Activated naive CD4-positive, alpha-beta T cell treated with anti-CD3 and anti-CD28 coated beads, Interleukin-2, amount 10 ng/mL, durations not matched to agents 7 days and 5 days (primary cell): ENCODE data around the gene MVB12A.

Source experiments
- CTCF ChIA-PET: fragments of 350-600 bp; sonication (Branson Sonifier 250); formaldehyde crosslinking; loops from one replicate; lab custom pipeline; 2021; ENCODE audit warnings: antibody characterized with exemption; lab: Charles Lee
- DNase-seq: peaks from one replicate; pipeline ENCODE4 v3.0.0-alpha.2; 2020
- H3K27ac Mint-ChIP-seq: one replicate; pipeline ENCODE4 v1.8.0; 2021; ENCODE audit warnings: mild to moderate bottlenecking, moderate library complexity, mixed read lengths
- H3K27me3 Mint-ChIP-seq: one replicate; pipeline ENCODE4 v1.8.0; 2021; ENCODE audit warnings: mild to moderate bottlenecking, mixed read lengths
- H3K36me3 Mint-ChIP-seq: one replicate; pipeline ENCODE4 v1.8.0; 2021; ENCODE audit warnings: mixed read lengths
- H3K4me1 Mint-ChIP-seq: one replicate; pipeline ENCODE4 v1.8.0; 2021; ENCODE audit warnings: mixed read lengths
- H3K4me3 Mint-ChIP-seq: one replicate; pipeline ENCODE4 v1.8.0; 2021; ENCODE audit warnings: mild to moderate bottlenecking, moderate library complexity, mixed read lengths
- H3K9me3 Mint-ChIP-seq: one replicate; pipeline ENCODE4 v1.8.0; 2021; ENCODE audit warnings: mixed read lengths

Gene MVB12A

DNA sequence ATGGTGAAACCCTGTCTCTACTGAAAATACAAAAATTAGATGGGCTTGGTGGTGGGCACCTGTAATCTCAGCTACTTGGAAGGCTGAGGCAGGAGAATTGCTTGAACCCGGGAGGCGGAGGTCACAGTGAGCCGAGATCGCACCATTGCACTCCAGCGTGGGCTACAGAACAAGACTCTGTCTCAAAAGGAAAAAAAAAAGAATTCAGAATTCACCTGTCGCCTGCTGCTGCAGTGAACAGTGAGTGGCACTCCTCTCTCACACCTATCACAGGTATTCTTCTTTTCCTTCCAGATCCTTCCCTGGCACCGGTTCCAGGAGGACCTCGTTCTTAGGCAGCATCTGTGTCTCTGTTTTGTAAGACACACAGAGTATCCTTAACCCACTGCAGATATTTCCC is 5.8 kb upstream of the MVB12A start:
- Mint-ChIP-seq H3K9me3 (no peaks in the 10 kb centered on the region), H3K4me1 (peaks cover 29% of the 10 kb centered on the region), H3K36me3 (peaks cover 35% of the 10 kb centered on the region), H3K27ac (no peak overlapping the region), H3K27me3 (no peaks in the 10 kb centered on the region), H3K4me3 (no peak overlapping the region)
- CTCF ChIA-PET, result no interaction called here
- DNase-seq, result no peak

DNA sequence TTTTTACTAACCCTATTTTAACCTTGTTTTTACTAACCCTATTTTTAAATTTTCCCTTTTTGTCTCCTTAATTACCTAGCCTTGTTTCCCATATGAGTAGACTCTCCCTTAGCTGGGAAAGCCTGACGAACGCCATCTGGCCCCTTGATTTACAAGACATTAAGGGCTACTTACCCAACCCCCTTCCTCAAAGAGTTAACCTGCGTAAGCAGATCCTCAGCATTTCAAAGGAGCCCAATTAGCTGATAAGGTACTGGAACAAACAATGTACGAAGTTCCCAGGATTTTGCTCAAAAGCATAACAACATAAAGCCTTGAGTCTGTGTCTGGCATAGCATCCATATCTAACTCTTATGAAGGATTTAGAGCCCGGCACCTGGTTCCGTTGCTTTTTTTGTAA is 4.7 kb upstream of the MVB12A start:
- Mint-ChIP-seq H3K4me3 (no peak overlapping the region), H3K4me1 (peaks cover 32% of the 10 kb centered on the region), H3K36me3 (peaks cover 35% of the 10 kb centered on the region), H3K9me3 (no peaks in the 10 kb centered on the region), H3K27ac (peak overlapping the region; percentile 33), H3K27me3 (no peaks in the 10 kb centered on the region)
- CTCF ChIA-PET, result no interaction called here
- DNase-seq, result no peak

DNA sequence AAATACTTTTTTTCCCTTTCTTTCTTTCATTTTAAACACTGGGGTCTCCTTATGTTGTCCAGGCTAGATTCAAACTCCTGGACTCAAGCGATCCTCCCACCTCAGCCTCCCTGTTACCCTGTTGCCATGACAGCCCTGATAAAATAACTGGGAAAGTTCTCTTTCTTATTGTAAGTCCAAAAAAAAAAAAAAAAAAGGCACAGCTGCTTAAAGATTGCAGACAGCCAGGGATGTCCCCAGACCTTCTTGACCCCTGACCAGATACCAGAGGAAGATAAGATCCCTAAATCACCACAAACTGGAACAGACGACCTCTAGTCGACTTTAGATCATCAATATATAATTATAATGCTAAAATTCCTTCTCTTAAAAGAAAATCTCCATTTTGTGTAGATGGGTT is 1.1 kb upstream of the MVB12A start:
- peak overlapping the region; percentile 91 for H3K27ac Mint-ChIP-seq
- H3K4me1 Mint-ChIP-seq, result peaks cover 28% of the 10 kb centered on the region
- CTCF ChIA-PET, result interaction anchor here (0.9 kb wide), 1 partner anchor 77 kb away, joined by 4 read pairs; no protein-coding TSS in a partner anchor
- no peaks in the 10 kb centered on the region for H3K9me3 Mint-ChIP-seq
- peak overlapping the region; percentile 90 for H3K4me3 Mint-ChIP-seq
- H3K36me3 Mint-ChIP-seq, result peaks cover 29% of the 10 kb centered on the region
- DNase-seq, result no peak
- H3K27me3 Mint-ChIP-seq, result no peaks in the 10 kb centered on the region

DNA sequence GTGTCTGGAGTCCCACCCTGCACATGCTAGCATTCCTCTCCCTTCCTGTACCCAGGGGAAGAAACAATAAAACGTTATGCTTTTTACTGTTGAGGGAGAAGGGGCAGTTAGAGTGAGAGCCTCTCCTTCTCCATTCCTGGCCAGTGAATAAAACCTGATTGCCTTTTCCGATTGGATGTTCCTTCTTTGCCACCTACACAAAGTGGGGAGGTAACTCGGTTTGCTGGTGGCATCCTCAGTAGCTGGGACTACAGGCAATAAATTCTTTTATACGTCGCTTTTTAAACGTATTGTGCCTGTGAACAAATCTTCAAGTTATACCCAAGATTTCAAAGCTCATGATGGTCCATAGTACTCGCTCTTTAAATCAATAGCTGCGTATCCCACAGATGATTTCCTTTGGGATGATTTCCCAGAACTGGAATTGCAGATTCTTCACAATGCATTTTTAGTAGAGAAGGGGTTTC is 660 bp upstream of the MVB12A start:
- H3K9me3 Mint-ChIP-seq, result no peaks in the 10 kb centered on the region
- CTCF ChIA-PET, result interaction anchor here (0.9 to 1.1 kb wide), 5 partner anchors 11 to 77 kb away, joined by 3 to 4 read pairs (median 4); partner anchors contain the start of gene BST2
- no peak for DNase-seq
- peaks cover 30% of the 10 kb centered on the region for H3K36me3 Mint-ChIP-seq
- H3K4me1 Mint-ChIP-seq, result peaks cover 30% of the 10 kb centered on the region
- H3K27me3 Mint-ChIP-seq, result no peaks in the 10 kb centered on the region
- peak overlapping the region; percentile 90 for H3K4me3 Mint-ChIP-seq
- H3K27ac Mint-ChIP-seq, result peak overlapping the region; percentile 91

DNA sequence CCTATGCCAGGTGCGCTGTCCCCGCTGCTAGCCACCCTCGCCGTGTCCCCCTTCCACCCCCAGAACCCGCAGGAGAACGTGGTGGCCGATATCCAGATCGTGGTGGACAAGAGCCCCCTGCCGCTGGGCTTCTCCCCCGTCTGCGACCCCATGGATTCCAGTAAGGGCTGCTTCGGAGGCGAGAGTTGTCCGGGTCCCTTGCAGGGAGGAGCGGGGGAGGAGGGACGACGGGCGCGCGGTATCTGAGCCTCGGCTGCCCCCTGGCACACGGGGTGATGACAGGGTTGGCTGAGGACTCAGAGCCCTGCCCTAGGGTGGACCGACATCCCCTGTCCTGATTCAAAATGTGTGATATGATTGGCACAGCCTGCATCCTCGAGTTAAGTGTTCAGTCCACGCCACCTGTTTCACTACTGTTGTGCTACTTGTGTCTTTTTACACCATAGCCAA is 653 bp downstream of the MVB12A start:
- peak; percentile 47 for DNase-seq
- CTCF ChIA-PET, result interaction anchor here (1.0 to 1.1 kb wide), 2 partner anchors 10 to 17 kb away, joined by 3 to 4 read pairs; no protein-coding TSS in a partner anchor
- Mint-ChIP-seq H3K27ac (peak overlapping the region; percentile 85), H3K27me3 (no peaks in the 10 kb centered on the region), H3K4me1 (peaks cover 36% of the 10 kb centered on the region), H3K4me3 (peak overlapping the region; percentile 90), H3K9me3 (no peaks in the 10 kb centered on the region), H3K36me3 (peaks cover 22% of the 10 kb centered on the region)

DNA sequence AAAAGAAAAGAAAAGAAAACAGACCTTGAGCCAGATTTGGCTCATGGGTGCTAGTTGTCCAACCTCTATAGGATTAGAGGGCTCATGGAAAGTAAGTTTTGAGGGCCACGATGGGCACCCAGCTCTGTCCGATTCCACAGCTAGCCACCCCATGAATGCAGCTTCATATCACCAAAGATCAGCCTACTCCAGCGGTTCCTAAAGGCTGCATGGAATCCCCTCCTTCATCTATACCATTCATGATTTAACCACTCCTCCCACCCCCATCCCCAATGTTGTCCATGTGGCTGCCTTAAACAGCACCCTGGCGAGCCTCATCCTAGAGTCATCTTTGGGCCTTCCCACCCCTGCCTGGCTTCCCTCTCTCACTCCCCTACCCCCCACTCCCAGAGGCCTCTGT is 2.1 kb downstream of the MVB12A start:
- H3K27ac Mint-ChIP-seq, result no peak overlapping the region
- no peak overlapping the region for H3K4me3 Mint-ChIP-seq
- peaks cover 34% of the 10 kb centered on the region for H3K4me1 Mint-ChIP-seq
- H3K9me3 Mint-ChIP-seq, result no peaks in the 10 kb centered on the region
- H3K36me3 Mint-ChIP-seq, result peaks cover 17% of the 10 kb centered on the region
- no peaks in the 10 kb centered on the region for H3K27me3 Mint-ChIP-seq
- no peak for DNase-seq
- CTCF ChIA-PET, result interaction anchor here (0.9 kb wide), 1 partner anchor 43 kb away, joined by 3 read pairs; no protein-coding TSS in a partner anchor

DNA sequence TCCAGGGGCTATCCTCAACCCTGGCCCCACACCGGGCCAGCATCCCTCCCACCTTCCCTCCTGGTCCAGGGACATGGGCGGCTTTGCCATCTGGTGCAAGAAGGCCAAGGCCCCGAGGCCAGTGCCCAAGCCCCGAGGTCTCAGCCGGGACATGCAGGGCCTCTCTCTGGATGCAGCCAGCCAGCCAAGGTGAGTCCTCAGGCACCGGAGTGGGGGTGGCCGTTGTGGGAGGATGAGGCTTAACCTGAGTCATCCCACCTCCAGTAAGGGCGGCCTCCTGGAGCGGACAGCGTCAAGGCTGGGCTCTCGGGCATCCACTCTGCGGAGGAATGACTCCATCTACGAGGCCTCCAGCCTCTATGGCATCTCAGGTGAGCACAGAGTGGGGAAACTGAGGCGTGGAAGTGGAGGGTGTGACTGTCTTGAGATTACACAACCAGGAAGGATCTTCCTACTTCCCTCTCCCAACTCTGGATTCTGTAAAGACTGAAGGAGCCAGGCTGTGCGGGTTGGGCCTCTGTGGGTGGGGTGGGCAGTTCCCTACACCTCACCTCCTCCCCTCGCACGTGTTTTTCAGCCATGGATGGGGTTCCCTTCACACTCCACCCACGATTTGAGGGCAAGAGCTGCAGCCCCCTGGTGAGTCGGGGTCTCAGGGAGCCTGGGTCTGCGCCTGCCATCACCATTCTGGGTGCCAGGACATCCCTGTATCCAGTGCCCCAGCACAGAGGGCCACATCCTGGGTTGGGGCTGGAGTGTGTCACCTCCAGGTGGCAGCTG is 3.8 kb downstream of the MVB12A start:
- H3K27me3 Mint-ChIP-seq, result no peaks in the 10 kb centered on the region
- H3K4me3 Mint-ChIP-seq, result no peak overlapping the region
- no peaks in the 10 kb centered on the region for H3K9me3 Mint-ChIP-seq
- CTCF ChIA-PET, result no interaction called here
- peaks cover 12% of the 10 kb centered on the region for H3K36me3 Mint-ChIP-seq
- no peak for DNase-seq
- no peak overlapping the region for H3K27ac Mint-ChIP-seq
- peaks cover 33% of the 10 kb centered on the region for H3K4me1 Mint-ChIP-seq

DNA sequence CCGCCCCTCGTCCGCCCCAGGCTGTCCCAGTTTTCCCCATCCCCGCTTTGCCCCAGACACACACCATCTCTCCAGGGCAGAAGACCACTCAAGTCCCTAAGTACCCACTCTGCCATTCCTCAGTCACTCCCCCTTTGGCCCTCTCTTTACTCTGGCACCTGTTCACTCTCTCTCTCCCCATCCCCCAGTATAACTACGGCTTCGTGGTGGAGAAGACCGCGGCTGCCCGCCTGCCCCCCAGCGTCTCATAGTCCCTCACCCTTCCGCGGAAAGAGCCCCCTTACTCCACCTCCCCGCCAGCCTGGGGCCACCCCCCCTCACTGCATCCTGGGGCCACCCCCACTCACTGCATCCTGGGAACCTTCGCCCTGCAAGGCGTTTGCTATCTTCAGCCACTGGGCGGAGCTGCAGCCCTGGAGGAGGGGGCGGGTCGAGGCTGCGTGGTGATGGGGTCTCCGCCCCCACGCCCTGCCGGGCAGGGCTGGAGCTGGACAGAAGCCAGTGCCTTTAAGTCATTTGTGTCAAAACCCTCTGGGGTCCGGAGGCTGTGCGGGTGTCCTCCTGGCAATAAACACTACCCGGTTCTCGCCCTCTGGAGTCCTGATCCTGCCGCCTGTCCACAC is 5.0 kb downstream of the MVB12A start:
- Mint-ChIP-seq H3K27me3 (no peaks in the 10 kb centered on the region), H3K36me3 (peaks cover 12% of the 10 kb centered on the region), H3K27ac (no peak overlapping the region), H3K4me3 (no peak overlapping the region), H3K4me1 (peaks cover 22% of the 10 kb centered on the region), H3K9me3 (no peaks in the 10 kb centered on the region)
- CTCF ChIA-PET, result interaction anchor here (1.0 to 1.4 kb wide), 2 partner anchors 8 to 21 kb away, joined by 4 read pairs; no protein-coding TSS in a partner anchor
- peak; percentile 60 for DNase-seq

DNA sequence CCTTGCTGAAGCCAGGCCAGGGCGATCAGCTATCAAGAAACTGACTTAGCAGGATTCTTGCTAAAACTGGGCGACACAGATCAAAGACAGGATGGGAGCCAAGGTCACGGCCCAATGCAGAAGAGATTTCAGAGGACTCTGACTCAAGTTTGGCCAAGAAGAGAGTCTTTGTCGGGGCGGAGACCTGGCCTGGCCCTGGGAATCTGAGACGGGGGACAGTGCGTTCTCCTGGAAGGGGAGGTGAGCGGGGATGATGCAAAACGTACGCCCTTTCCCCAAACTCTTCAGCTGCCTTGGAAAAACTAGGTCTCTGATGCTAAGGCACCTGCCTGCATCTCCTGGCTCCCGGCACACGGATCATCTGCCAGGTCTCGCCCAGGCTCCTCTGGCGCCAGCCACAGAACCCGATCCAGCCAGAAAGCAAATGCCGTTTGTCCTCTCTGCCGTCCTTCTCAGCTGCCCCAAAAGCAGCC is 9.8 kb downstream of the MVB12A start:
- Mint-ChIP-seq H3K4me1 (peaks cover 5% of the 10 kb centered on the region), H3K36me3 (peaks cover under 1% of the 10 kb centered on the region), H3K27me3 (no peaks in the 10 kb centered on the region), H3K4me3 (no peak overlapping the region), H3K9me3 (no peaks in the 10 kb centered on the region), H3K27ac (no peak overlapping the region)
- CTCF ChIA-PET, result no interaction called here
- DNase-seq, result no peak

DNA sequence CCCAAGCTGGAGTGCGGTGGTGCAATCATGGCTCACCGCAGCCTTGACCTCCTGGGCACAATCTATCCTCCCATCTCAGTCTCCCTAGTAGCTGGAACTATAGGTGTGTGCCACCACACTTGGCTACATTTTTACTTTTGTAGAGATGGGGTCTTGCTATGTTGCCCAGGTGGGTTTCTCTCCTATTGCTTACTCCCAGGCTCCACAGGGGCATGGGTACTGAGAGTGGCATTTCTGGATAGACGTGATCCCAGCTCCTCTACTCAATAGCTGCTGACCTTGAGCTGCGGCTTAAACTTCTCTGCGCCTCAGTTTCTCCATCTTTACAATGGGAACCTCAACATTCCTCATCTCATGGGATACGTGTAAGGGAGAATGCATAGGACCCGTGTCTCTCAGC is 11.6 kb downstream of the MVB12A start:
- no peak for DNase-seq
- Mint-ChIP-seq H3K4me3 (no peak overlapping the region), H3K9me3 (no peaks in the 10 kb centered on the region), H3K36me3 (no peaks in the 10 kb centered on the region), H3K27me3 (no peaks in the 10 kb centered on the region), H3K27ac (no peak overlapping the region), H3K4me1 (peaks cover 4% of the 10 kb centered on the region)
- CTCF ChIA-PET, result interaction anchor here (0.5 kb wide), 1 partner anchor 347 kb away, joined by 3 read pairs; no protein-coding TSS in a partner anchor

DNA sequence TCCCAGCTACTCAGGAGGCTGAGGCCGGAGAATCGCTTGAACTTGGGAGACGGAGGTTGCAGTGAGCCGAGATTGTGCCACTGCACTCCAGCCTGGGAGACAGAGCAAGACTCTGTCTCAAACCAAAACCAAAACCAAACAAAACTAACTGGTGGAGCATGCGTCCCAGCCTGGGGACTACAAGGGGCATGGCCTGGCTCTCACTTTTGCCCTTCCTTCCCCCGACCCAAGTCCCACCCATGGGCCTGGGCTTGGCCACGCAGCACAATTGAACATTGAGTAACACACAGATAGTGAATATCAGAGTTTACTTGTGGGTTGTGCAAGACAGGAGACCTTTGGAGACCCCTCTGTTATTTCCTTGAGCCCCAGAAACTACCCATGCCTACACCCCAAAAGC is 15.4 kb downstream of the MVB12A start:
- H3K36me3 Mint-ChIP-seq, result no peaks in the 10 kb centered on the region
- no peak overlapping the region for H3K27ac Mint-ChIP-seq
- no peaks in the 10 kb centered on the region for H3K9me3 Mint-ChIP-seq
- H3K4me3 Mint-ChIP-seq, result no peak overlapping the region
- peaks cover 4% of the 10 kb centered on the region for H3K4me1 Mint-ChIP-seq
- DNase-seq, result no peak
- peaks cover 17% of the 10 kb centered on the region for H3K27me3 Mint-ChIP-seq
- CTCF ChIA-PET, result interaction anchor here (1.0 kb wide), 1 partner anchor 31 kb away, joined by 3 read pairs; no protein-coding TSS in a partner anchor

DNA sequence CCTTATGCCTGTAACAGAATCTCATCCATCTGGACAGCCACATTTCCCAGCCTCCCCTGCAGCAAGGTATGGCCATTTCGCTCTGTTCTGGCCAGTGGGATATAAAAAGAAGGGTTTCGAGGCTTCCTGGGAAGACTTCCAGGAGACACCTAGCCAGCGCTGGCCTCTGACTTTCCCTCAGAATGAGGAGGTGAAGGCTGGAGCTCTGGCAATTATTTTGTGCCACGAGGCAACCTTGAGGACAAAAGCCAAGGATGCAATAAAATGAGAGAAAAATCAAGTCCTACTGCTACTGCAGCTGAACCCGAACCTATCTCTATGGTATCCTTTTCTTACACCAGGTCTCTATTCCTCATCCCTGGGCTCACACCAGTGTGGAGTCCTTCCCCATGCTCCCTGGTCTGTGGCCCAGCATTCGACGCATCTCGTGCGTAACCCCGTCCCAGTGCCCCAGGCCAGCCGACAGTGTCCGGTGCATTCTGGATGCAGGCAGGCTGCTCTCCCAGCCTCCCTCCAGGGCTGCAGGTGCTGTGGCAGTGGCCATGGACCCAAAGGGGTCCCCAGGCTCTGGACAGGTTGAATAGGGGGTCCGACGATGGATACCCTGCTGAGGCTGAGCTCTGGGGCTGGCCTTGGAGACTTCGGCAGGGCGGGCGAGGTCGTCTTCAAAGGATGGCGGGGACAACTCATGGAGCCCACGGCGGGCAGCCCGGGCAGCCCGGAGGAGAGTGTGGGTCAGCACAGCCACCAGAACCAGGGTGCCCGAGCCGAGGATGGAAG is 16.4 kb downstream of the MVB12A start:
- Mint-ChIP-seq H3K4me1 (peaks cover 4% of the 10 kb centered on the region), H3K36me3 (no peaks in the 10 kb centered on the region), H3K4me3 (no peak overlapping the region), H3K27ac (no peak overlapping the region), H3K9me3 (no peaks in the 10 kb centered on the region), H3K27me3 (peaks cover 17% of the 10 kb centered on the region)
- CTCF ChIA-PET, result no interaction called here
- DNase-seq, result no peak

DNA sequence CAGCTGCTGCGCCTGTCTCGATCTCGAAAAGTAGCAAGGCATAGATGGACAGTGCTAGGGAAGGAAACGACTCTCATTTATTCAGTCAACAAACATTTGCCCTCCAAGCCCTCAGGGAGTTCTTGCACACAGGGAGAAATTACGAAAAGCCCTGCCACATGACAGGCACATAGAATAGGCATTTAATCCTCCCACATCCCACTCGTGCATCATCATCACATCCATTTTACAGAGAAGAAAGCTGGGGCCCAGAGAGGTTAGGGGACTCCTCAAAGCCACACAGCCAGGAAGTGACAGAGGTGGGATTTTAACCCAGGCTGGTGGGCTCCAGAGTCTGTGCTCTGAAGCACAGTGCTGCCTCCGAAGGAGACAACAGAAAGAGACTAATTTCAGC is 17.0 kb downstream of the MVB12A start:
- H3K27me3 Mint-ChIP-seq, result peaks cover 17% of the 10 kb centered on the region
- H3K27ac Mint-ChIP-seq, result no peak overlapping the region
- DNase-seq, result no peak
- H3K4me1 Mint-ChIP-seq, result no peaks in the 10 kb centered on the region
- H3K36me3 Mint-ChIP-seq, result no peaks in the 10 kb centered on the region
- H3K4me3 Mint-ChIP-seq, result no peak overlapping the region
- CTCF ChIA-PET, result interaction anchor here (0.8 to 1.3 kb wide), 2 partner anchors 11 to 51 kb away, joined by 3 read pairs; no protein-coding TSS in a partner anchor
- H3K9me3 Mint-ChIP-seq, result peaks cover 3% of the 10 kb centered on the region
